MCF 10A (cell line): Measurements from ENCODE around the gene HPF1. TPM values are rescaled to one million over a fixed set of nuclear protein-coding genes. Genes with fewer than 3 reads are reported as not detected.

Source experiments
- BruUV-seq: library from RNA; stranded (reverse); fragments of 400-500 nt; replicated peaks from 2 replicates; lab custom pipeline; 2021; lab: Mats Ljungman, UMichigan
- CTCF ChIA-PET: fragments of 300-600 bp; sonication (Branson Sonifier 250); formaldehyde crosslinking; extraction: SDS; loops from one replicate; lab custom pipeline; 2021; ENCODE audit warnings: antibody characterized with exemption, inconsistent platforms; lab: Yijun Ruan, JAX
- POLR2A ChIA-PET: fragments of 300-600, 350-650 bp; sonication (Branson Sonifier 250); formaldehyde crosslinking; extraction: SDS; loops from one replicate; lab custom pipeline; 2020; ENCODE audit warnings: antibody characterized with exemption, inconsistent platforms; lab: Yijun Ruan, JAX
- DNase-seq: peaks from one replicate; pipeline ENCODE4 v3.0.0-alpha.2; 2018; ENCODE audit not compliant: unreplicated experiment
- H3K27ac Mint-ChIP-seq: one replicate; pipeline ENCODE4 v1.8.0; 2022; ENCODE audit warnings: mild to moderate bottlenecking, low read depth, mixed read lengths; ENCODE audit not compliant: unreplicated experiment
- H3K27me3 Mint-ChIP-seq: one replicate; pipeline ENCODE4 v1.8.0; 2022; ENCODE audit warnings: mixed read lengths; ENCODE audit not compliant: insufficient read depth, unreplicated experiment
- H3K36me3 Mint-ChIP-seq: one replicate; pipeline ENCODE4 v1.8.0; 2022; ENCODE audit warnings: mild to moderate bottlenecking, moderate library complexity, mixed read lengths; ENCODE audit not compliant: insufficient read depth, unreplicated experiment
- H3K4me1 Mint-ChIP-seq: one replicate; pipeline ENCODE4 v1.8.0; 2022; ENCODE audit warnings: mixed read lengths; ENCODE audit not compliant: insufficient read depth, unreplicated experiment
- H3K4me3 Mint-ChIP-seq: one replicate; pipeline ENCODE4 v1.8.0; 2022; ENCODE audit warnings: mild to moderate bottlenecking, moderate library complexity, mixed read lengths; ENCODE audit not compliant: unreplicated experiment
- H3K9me3 Mint-ChIP-seq: one replicate; pipeline ENCODE4 v1.8.0; 2022; ENCODE audit warnings: mixed read lengths; ENCODE audit not compliant: unreplicated experiment
- intact Hi-C: fragments of 100-400 bp; cut with micrococcal nuclease; formaldehyde crosslinking; loops from 2 replicates; pipeline ENCODE4 v1.14.1; 2022
- total RNA-seq: library from RNA; stranded (reverse); gene quantifications from 2 replicates; pipeline ENCODE4 v1.2.3, GENCODE V29; 2022
- TF ChIP-seq, protein P1 (sequence below): fragments of 200-600 bp; IDR thresholded peaks from one replicate; pipeline ENCODE4 v1.8.0; 2022; ENCODE audit warnings: antibody characterized with exemption, mild to moderate bottlenecking; ENCODE audit not compliant: unreplicated experiment

The HPF1 gene
- total RNA-seq, 1 experiment from 2014 or later = 15.6 TPM

DNA sequence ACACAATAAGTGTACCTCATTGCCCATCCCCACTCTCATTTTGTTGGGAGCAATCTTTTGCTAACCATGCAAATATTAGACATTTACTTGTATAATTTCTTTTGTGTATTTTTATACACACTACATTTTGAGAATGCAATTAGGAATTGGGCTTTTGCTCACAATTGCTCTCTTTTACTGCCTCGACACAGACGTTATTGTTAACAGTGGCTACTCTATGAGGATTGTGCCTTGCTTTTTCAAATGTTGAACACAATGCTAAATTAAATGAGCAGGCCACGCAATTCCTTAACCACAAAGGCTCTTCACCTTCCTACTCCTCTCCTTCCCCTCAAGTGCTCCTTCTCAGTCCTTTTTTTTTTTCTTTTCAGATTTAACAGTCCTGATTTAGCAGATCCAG lies 42.8 kb upstream of the HPF1 start:
- peaks cover 3% of the 10 kb centered on the region for H3K4me1 Mint-ChIP-seq
- BruUV-seq = no TSS peak
- CTCF ChIA-PET = interaction anchor here (1.0 to 2.0 kb wide), 2 partner anchors 9 kb away, joined by 4 to 12 read pairs; no protein-coding TSS in a partner anchor
- no peak for DNase-seq
- TF ChIP-seq, protein P1, sequence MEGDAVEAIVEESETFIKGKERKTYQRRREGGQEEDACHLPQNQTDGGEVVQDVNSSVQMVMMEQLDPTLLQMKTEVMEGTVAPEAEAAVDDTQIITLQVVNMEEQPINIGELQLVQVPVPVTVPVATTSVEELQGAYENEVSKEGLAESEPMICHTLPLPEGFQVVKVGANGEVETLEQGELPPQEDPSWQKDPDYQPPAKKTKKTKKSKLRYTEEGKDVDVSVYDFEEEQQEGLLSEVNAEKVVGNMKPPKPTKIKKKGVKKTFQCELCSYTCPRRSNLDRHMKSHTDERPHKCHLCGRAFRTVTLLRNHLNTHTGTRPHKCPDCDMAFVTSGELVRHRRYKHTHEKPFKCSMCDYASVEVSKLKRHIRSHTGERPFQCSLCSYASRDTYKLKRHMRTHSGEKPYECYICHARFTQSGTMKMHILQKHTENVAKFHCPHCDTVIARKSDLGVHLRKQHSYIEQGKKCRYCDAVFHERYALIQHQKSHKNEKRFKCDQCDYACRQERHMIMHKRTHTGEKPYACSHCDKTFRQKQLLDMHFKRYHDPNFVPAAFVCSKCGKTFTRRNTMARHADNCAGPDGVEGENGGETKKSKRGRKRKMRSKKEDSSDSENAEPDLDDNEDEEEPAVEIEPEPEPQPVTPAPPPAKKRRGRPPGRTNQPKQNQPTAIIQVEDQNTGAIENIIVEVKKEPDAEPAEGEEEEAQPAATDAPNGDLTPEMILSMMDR = no peak
- no peak overlapping the region for H3K4me3 Mint-ChIP-seq
- H3K9me3 Mint-ChIP-seq = no peaks in the 10 kb centered on the region
- H3K27me3 Mint-ChIP-seq = no peaks in the 10 kb centered on the region
- intact Hi-C loops = no loop called here
- POLR2A ChIA-PET = no interaction called here
- no peaks in the 10 kb centered on the region for H3K36me3 Mint-ChIP-seq
- H3K27ac Mint-ChIP-seq = no peak overlapping the region

DNA sequence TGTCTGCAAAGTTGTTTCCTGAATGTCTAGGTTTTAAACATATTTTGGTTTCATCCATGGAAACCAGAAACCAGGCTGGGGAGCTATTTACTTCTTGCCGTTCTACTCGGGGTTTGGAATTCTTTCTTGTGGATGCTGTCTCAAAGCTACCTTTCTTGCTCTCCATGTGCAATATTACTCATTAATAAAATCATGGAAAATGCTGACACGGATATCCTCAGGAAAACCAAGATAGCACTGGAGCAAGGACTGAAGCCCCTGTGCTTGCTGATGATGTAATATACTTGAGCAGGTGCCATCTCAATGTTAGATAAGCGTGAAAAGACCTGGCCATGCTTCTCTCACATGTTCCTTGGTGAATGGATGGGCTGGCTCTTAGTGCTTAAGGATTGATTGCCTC lies 41.5 kb upstream of the HPF1 start:
- TF ChIP-seq, protein P1 = no peak
- no TSS peak for BruUV-seq
- CTCF ChIA-PET = interaction anchor here (0.7 to 2.0 kb wide), 2 partner anchors 11 to 187 kb away, joined by 3 to 12 read pairs; partner anchors contain the start of gene NEK1

DNA sequence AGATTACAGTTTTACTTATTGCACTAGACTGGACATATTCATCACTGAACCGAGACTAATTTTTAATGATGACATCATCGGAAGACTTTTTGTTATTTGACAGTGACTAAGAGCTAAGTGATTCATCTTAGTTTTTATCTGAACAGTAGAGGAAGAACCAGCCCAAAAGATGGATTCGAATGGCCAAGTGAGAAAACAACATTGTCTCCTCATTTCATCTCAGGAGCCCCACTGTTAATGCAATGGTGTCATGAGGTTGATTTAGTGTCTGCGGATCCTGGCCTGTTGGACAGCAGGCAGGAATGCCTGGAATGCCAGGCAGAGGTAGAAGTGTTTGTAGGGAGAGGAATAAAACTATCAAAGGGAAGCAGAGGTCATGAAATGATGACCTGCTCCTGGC lies 37.8 kb upstream of the HPF1 start:
- H3K27me3 Mint-ChIP-seq = no peaks in the 10 kb centered on the region
- TF ChIP-seq, protein P1 = no peak
- H3K4me3 Mint-ChIP-seq = no peak overlapping the region
- peaks cover 22% of the 10 kb centered on the region for H3K4me1 Mint-ChIP-seq
- ChIA-PET POLR2A (no interaction called here), CTCF (interaction anchor here (2.7 kb wide), 1 partner anchor 15 kb away, joined by 12 read pairs; no protein-coding TSS in a partner anchor)
- H3K36me3 Mint-ChIP-seq = no peaks in the 10 kb centered on the region
- DNase-seq = peak; percentile 24
- no TSS peak for BruUV-seq
- no peaks in the 10 kb centered on the region for H3K9me3 Mint-ChIP-seq
- intact Hi-C loops = no loop called here
- H3K27ac Mint-ChIP-seq = no peak overlapping the region

More for the DNA sequence above, 41.5 kb upstream of the HPF1 start:
- POLR2A ChIA-PET = interaction anchor here (1.2 kb wide), 1 partner anchor 229 kb away, joined by 3 read pairs; no protein-coding TSS in a partner anchor
- no peaks in the 10 kb centered on the region for H3K36me3 Mint-ChIP-seq
- no peaks in the 10 kb centered on the region for H3K27me3 Mint-ChIP-seq
- no peak overlapping the region for H3K27ac Mint-ChIP-seq
- no peak overlapping the region for H3K4me3 Mint-ChIP-seq
- no peaks in the 10 kb centered on the region for H3K9me3 Mint-ChIP-seq
- peaks cover 9% of the 10 kb centered on the region for H3K4me1 Mint-ChIP-seq
- intact Hi-C loops = no loop called here
- DNase-seq = no peak

DNA sequence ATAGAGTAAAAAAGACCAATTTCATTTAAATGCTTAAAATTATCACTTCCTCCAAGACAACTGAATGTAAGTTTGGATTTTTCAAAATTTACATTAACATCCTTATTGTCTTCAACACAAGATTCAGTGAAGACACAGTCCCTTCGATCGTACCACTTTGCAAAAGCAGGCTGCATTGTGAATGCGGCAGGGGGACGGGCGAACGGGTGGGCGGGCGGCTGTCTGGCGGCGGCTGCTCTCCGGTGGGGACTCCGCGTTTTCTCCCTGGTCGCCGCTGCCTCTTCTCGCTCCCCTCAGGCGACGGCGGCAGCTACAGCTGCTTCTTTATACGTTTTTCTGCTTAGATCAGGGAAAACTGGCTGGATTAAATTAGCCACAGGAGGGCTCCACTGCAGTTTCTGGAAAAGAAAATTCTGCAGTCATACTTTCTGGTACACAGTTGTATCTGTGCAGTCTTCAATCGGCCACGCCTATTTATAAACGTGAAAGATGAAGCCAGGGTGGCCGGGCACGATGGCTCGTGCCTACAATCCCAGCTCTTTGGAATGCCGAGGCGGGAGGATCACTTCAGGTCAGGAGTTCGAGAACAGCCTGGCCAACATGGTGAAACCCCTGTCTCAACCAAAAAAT lies 33.9 kb upstream of the HPF1 start:
- BruUV-seq = TSS peak; percentile 94
- peak overlapping the region; percentile 1 for H3K4me3 Mint-ChIP-seq
- H3K27me3 Mint-ChIP-seq = peaks cover 31% of the 10 kb centered on the region
- ChIA-PET POLR2A (interaction anchor here (0.7 to 1.5 kb wide), 2 partner anchors 219 to 1383 kb away, joined by 3 read pairs; no protein-coding TSS in a partner anchor), CTCF (interaction anchor here (0.6 to 2.6 kb wide), 14 partner anchors 8 to 258 kb away, joined by 3 to 13 read pairs (median 4); no protein-coding TSS in a partner anchor)
- intact Hi-C loops = loop anchor here (1.0 to 2.0 kb wide), 2 partner anchors 131 to 179 kb away; partner anchors contain the start of gene NEK1
- DNase-seq = peak; percentile 65
- no peaks in the 10 kb centered on the region for H3K9me3 Mint-ChIP-seq
- peaks cover 27% of the 10 kb centered on the region for H3K4me1 Mint-ChIP-seq
- H3K27ac Mint-ChIP-seq = peak overlapping the region; percentile 10
- H3K36me3 Mint-ChIP-seq = no peaks in the 10 kb centered on the region
- TF ChIP-seq, protein P1 = peak; percentile 41
